ENCODE results near the gene ASB13. TPM values are rescaled to one million over a fixed set of nuclear protein-coding genes. Genes with fewer than 3 reads are reported as not detected.
A peak's percentile ranks its signal among the peaks of the same experiment; 100 is the strongest.

Gene ASB13
- total and polyA plus RNA-seq, 2 of the 13 experiments (the other 11 are each of a cell fraction or from before 2014, with no cell fraction given), result 9.3 to 15.4 TPM

- TF ChIP-seq ZNF672 (CRISPR knock-in tag; IDR thresholded peaks at IDR 0.05), result peak; percentile 24; the same call in 1 of the 2 replicates
- TF ChIP-seq ZNF878 (CRISPR knock-in tag; IDR thresholded peaks at IDR 0.05), result 0 out of 2 replicates have a peak, but pooled peaks have one; percentile 57
- TF ChIP-seq, protein P1, sequence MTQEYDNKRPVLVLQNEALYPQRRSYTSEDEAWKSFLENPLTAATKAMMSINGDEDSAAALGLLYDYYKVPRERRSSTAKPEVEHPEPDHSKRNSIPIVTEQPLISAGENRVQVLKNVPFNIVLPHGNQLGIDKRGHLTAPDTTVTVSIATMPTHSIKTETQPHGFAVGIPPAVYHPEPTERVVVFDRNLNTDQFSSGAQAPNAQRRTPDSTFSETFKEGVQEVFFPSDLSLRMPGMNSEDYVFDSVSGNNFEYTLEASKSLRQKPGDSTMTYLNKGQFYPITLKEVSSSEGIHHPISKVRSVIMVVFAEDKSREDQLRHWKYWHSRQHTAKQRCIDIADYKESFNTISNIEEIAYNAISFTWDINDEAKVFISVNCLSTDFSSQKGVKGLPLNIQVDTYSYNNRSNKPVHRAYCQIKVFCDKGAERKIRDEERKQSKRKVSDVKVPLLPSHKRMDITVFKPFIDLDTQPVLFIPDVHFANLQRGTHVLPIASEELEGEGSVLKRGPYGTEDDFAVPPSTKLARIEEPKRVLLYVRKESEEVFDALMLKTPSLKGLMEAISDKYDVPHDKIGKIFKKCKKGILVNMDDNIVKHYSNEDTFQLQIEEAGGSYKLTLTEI (CRISPR knock-in tag; conservative IDR thresholded peaks at IDR 0.05), result no peak
- TF ChIP-seq JUN (CRISPR knock-in tag; IDR thresholded peaks at IDR 0.05), result 0 out of 2 replicates have a peak, but pooled peaks have one; percentile 33
- TF ChIP-seq POLR2G (IDR thresholded peaks at IDR 0.05; ENCODE audit: low read depth, low read length), result no peak
- TF ChIP-seq ZBTB7A (CRISPR knock-in tag; IDR thresholded peaks at IDR 0.05), result peak; percentile 74; the same call in 1 of the 2 replicates
- TF ChIP-seq ZNF773 (CRISPR knock-in tag; IDR thresholded peaks at IDR 0.05; ENCODE audit: borderline replicate concordance), result no peak
- no peak for TF ChIP-seq ZNF24 (IDR thresholded peaks at IDR 0.05)
- TF ChIP-seq ZNF572 (CRISPR knock-in tag; IDR thresholded peaks at IDR 0.05), result peak; percentile 85; the same call in 1 of the 2 replicates
- TF ChIP-seq NKX3-1 (CRISPR knock-in tag; IDR thresholded peaks at IDR 0.05), result 0 out of 2 replicates have a peak, but pooled peaks have one; percentile 13
- TF ChIP-seq, protein P2, sequence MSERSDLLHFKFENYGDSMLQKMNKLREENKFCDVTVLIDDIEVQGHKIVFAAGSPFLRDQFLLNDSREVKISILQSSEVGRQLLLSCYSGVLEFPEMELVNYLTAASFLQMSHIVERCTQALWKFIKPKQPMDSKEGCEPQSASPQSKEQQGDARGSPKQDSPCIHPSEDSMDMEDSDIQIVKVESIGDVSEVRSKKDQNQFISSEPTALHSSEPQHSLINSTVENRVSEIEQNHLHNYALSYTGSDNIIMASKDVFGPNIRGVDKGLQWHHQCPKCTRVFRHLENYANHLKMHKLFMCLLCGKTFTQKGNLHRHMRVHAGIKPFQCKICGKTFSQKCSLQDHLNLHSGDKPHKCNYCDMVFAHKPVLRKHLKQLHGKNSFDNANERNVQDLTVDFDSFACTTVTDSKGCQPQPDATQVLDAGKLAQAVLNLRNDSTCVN (CRISPR knock-in tag; IDR thresholded peaks at IDR 0.05; ENCODE audit: borderline replicate concordance), result peak; percentile 17; the same call in 1 of the 2 replicates
- TF ChIP-seq FOXO1 (CRISPR knock-in tag; IDR thresholded peaks at IDR 0.05), result peak; percentile 29; the same call in 1 of the 2 replicates
- peak; percentile 32; the same call in 1 of the 2 replicates for TF ChIP-seq HDAC2 (CRISPR knock-in tag; IDR thresholded peaks at IDR 0.05)
- TF ChIP-seq, protein P3, sequence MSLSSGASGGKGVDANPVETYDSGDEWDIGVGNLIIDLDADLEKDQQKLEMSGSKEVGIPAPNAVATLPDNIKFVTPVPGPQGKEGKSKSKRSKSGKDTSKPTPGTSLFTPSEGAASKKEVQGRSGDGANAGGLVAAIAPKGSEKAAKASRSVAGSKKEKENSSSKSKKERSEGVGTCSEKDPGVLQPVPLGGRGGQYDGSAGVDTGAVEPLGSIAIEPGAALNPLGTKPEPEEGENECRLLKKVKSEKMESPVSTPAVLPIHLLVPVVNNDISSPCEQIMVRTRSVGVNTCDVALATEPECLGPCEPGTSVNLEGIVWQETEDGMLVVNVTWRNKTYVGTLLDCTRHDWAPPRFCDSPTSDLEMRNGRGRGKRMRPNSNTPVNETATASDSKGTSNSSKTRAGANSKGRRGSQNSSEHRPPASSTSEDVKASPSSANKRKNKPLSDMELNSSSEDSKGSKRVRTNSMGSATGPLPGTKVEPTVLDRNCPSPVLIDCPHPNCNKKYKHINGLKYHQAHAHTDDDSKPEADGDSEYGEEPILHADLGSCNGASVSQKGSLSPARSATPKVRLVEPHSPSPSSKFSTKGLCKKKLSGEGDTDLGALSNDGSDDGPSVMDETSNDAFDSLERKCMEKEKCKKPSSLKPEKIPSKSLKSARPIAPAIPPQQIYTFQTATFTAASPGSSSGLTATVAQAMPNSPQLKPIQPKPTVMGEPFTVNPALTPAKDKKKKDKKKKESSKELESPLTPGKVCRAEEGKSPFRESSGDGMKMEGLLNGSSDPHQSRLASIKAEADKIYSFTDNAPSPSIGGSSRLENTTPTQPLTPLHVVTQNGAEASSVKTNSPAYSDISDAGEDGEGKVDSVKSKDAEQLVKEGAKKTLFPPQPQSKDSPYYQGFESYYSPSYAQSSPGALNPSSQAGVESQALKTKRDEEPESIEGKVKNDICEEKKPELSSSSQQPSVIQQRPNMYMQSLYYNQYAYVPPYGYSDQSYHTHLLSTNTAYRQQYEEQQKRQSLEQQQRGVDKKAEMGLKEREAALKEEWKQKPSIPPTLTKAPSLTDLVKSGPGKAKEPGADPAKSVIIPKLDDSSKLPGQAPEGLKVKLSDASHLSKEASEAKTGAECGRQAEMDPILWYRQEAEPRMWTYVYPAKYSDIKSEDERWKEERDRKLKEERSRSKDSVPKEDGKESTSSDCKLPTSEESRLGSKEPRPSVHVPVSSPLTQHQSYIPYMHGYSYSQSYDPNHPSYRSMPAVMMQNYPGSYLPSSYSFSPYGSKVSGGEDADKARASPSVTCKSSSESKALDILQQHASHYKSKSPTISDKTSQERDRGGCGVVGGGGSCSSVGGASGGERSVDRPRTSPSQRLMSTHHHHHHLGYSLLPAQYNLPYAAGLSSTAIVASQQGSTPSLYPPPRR (CRISPR knock-in tag; IDR thresholded peaks at IDR 0.05; ENCODE audit: borderline replicate concordance), result no peak; the same call in 1 of the 2 replicates
- no peak for TF ChIP-seq NBN (conservative IDR thresholded peaks at IDR 0.05)
- no peak for TF ChIP-seq REXO4 (CRISPR knock-in tag; IDR thresholded peaks at IDR 0.05; ENCODE audit: borderline replicate concordance)
- no peak for TF ChIP-seq ZNF703 (CRISPR knock-in tag; IDR thresholded peaks at IDR 0.05; ENCODE audit: borderline replicate concordance)
- TF ChIP-seq ZNF557 (CRISPR knock-in tag; IDR thresholded peaks at IDR 0.05), result no peak; the same call in 1 of the 2 replicates
- TF ChIP-seq ZFP91 (CRISPR knock-in tag; IDR thresholded peaks at IDR 0.05; ENCODE audit: borderline replicate concordance), result peak; percentile 6; the same call in 1 of the 2 replicates
- 0 out of 2 replicates have a peak, but pooled peaks have one; percentile 29 for TF ChIP-seq TGIF2 (CRISPR knock-in tag; IDR thresholded peaks at IDR 0.05)
These were observed 641 bp upstream of the ASB13 start (continued) for GRCh38 chr10:5666841-5667630.
